HCT116 (cell line): ENCODE results near the gene DPYD. TPM values are rescaled to one million over a fixed set of nuclear protein-coding genes. Genes with fewer than 3 reads are reported as not detected.

Experiments used
- ATAC-seq: fragments of 200-7000 bp; cut with Tn5 transposase; 2 replicates; pipeline ENCODE4 v1.9.1; 2020; ENCODE audit warnings: mild to moderate bottlenecking, moderate library complexity
- BruUV-seq: library from RNA; stranded (reverse); fragments of 400-500 nt; replicated peaks from 2 replicates; lab custom pipeline; 2021; lab: Mats Ljungman, UMichigan
- CTCF ChIA-PET: fragments of 300-600 bp; sonication (Branson Sonifier 250); formaldehyde crosslinking; loops from one replicate; lab custom pipeline; 2021; ENCODE audit warnings: antibody characterized with exemption; lab: Charles Lee
- POLR2A ChIA-PET: fragments of 300-600, 350-600 bp; sonication (Branson Sonifier 250); formaldehyde crosslinking; loops from one replicate; lab custom pipeline; 2021; ENCODE audit warnings: antibody characterized with exemption; lab: Charles Lee
- RAD21 ChIA-PET, 2 experiments: fragments of 300-600 bp; sonication (Branson Sonifier 250); formaldehyde crosslinking; loops; one replicate each; lab custom pipeline; 2023; ENCODE audit warnings: low total read pairs in 2 of 2; ENCODE audit not compliant: uncharacterized antibody in 2 of 2, unreplicated experiment in 2 of 2, low non-redundant PET in 1 of 2; lab: Charles Lee
- DNase-seq: peaks from one replicate; pipeline ENCODE4 v3.0.0-alpha.2; 2010; ENCODE audit warnings: low read depth, low spot score
- H2AFZ ChIP-seq: fragments of 200-600 bp; shearing (Covaris generic), sonication (generic); 2 replicates; pipeline ENCODE4 v1.6.1; 2017; ENCODE audit warnings: low read depth, mixed run types, mixed read lengths, antibody characterized with exemption, low read length; ENCODE audit not compliant: poor library complexity, severe bottlenecking
- H3K27ac ChIP-seq: 2 replicates; pipeline ENCODE4 v1.5.1; 2012; ENCODE audit warnings: low read depth, low read length
- H3K27me3 ChIP-seq: fragments of 200-600 bp; sonication (generic); 2 replicates; pipeline ENCODE4 v1.6.1; 2016; ENCODE audit warnings: mixed run types, low read length, mixed read lengths; ENCODE audit not compliant: insufficient read depth
- H3K36me3 ChIP-seq, 2 experiments: fragments of 200-500 bp in 1 of 2; fragments of 200-600 bp in 1 of 2; sonication (Bioruptor generic) in 1 of 2; sonication (generic) in 1 of 2; 2 replicates each; pipeline versions ENCODE4 v1.5.1 to v1.6.1; 2014 to 2016; ENCODE audit warnings: low read length in 2 of 2, inconsistent platforms in 1 of 2, mixed read lengths in 1 of 2, mixed run types in 1 of 2; ENCODE audit not compliant: insufficient read depth in 2 of 2, control insufficient read depth in 1 of 2
- H3K4me1 ChIP-seq, 2 experiments: fragments of 200-600 bp in 1 of 2; sonication (generic) in 1 of 2; 2 replicates each; pipeline versions ENCODE4 v1.5.1 to v1.6.1; 2012 to 2017; ENCODE audit warnings: low read length in 2 of 2, inconsistent platforms in 1 of 2, mild to moderate bottlenecking in 1 of 2, mixed read lengths in 1 of 2, mixed run types in 1 of 2, moderate library complexity in 1 of 2; ENCODE audit not compliant: insufficient read depth in 2 of 2, control insufficient read depth in 1 of 2
- H3K4me2 ChIP-seq: fragments of 200-600 bp; sonication (generic); 2 replicates; pipeline ENCODE4 v1.6.1; 2017; ENCODE audit warnings: mixed run types, low read length, mixed read lengths
- H3K4me3 ChIP-seq, 2 experiments: fragments of 200-600 bp in 1 of 2; sonication (generic) in 1 of 2; replicated peaks in 1 of 2; 2 replicates each; pipeline ENCODE4 v1.5.1; 2011 to 2016; ENCODE audit warnings: low read length in 2 of 2, control low read depth in 1 of 2, low read depth in 1 of 2, mild to moderate bottlenecking in 1 of 2, mixed read lengths in 1 of 2, mixed run types in 1 of 2
- H3K79me2 ChIP-seq: fragments of 200-600 bp; sonication (generic); 2 replicates; pipeline ENCODE4 v1.6.1; 2017; ENCODE audit warnings: mild to moderate bottlenecking, mixed run types, low read length, moderate library complexity, mixed read lengths; ENCODE audit not compliant: insufficient read depth
- H3K9ac ChIP-seq: fragments of 200-600 bp; sonication (generic); 2 replicates; pipeline ENCODE4 v1.6.1; 2016; ENCODE audit warnings: low read length, mixed read lengths
- H3K9me2 ChIP-seq: fragments of 200-600 bp; sonication (generic), shearing (Covaris generic); 2 replicates; pipeline ENCODE4 v1.6.1; 2017; ENCODE audit warnings: mixed run types, mild to moderate bottlenecking, moderate library complexity; ENCODE audit not compliant: insufficient read depth
- H3K9me3 ChIP-seq, 2 experiments: fragments of 200-500 bp in 1 of 2; fragments of 200-600 bp in 1 of 2; sonication (Bioruptor generic) in 1 of 2; sonication (generic) in 1 of 2; 2 replicates each; pipeline ENCODE4 v1.6.1; 2014 to 2017; ENCODE audit warnings: low read length in 2 of 2, mixed read lengths in 2 of 2, inconsistent platforms in 1 of 2, low read depth in 1 of 2, mild to moderate bottlenecking in 1 of 2, mixed run types in 1 of 2, moderate library complexity in 1 of 2; ENCODE audit not compliant: control insufficient read depth in 1 of 2, insufficient read depth in 1 of 2
- H4K20me1 ChIP-seq: fragments of 200-600 bp; sonication (generic), shearing (Covaris generic); 2 replicates; pipeline ENCODE4 v1.6.1; 2017; ENCODE audit warnings: mixed run types, mild to moderate bottlenecking, moderate library complexity; ENCODE audit not compliant: insufficient read depth
- CBX3 ChIP-seq: IDR thresholded peaks from 2 replicates; pipeline ENCODE4 v1.6.1; 2012; ENCODE audit warnings: low read depth
- EZH2phosphoT487 ChIP-seq: fragments of 200-600 bp; IDR thresholded peaks from 2 replicates; pipeline ENCODE4 v1.6.1; 2018; ENCODE audit warnings: antibody characterized with exemption, borderline replicate concordance
- FOSL1 ChIP-seq: IDR thresholded peaks from 2 replicates; pipeline ENCODE4 v1.6.1; 2012; ENCODE audit warnings: low read depth
- JUND ChIP-seq: IDR thresholded peaks from 2 replicates; pipeline ENCODE4 v1.6.1; 2012
- MAX ChIP-seq: IDR thresholded peaks from 2 replicates; pipeline ENCODE4 v1.6.1; 2012
- POLR2A ChIP-seq: IDR thresholded peaks from 2 replicates; pipeline ENCODE4 v1.7.0; 2011; ENCODE audit warnings: borderline replicate concordance; ENCODE audit not compliant: insufficient read depth, insufficient read length; ENCODE audit errors: extremely low read depth
- POLR2AphosphoS5 ChIP-seq: IDR thresholded peaks from 2 replicates; pipeline ENCODE4 v1.6.1; 2011; ENCODE audit warnings: mild to moderate bottlenecking, low read depth, low read length, moderate library complexity
- RAD21 ChIP-seq: IDR thresholded peaks from 2 replicates; pipeline ENCODE4 v1.6.1; 2012; ENCODE audit warnings: low read depth, mild to moderate bottlenecking
- SIN3A ChIP-seq: IDR thresholded peaks from 2 replicates; pipeline ENCODE4 v1.6.1; 2012; ENCODE audit warnings: low read depth
- SP1 ChIP-seq: IDR thresholded peaks from 2 replicates; pipeline ENCODE4 v1.6.1; 2012; ENCODE audit warnings: low read depth
- SRF ChIP-seq: IDR thresholded peaks from 2 replicates; pipeline ENCODE4 v1.6.1; 2012; ENCODE audit warnings: low read depth
- TCF7L2 ChIP-seq: IDR thresholded peaks from 2 replicates; pipeline ENCODE4 v1.7.0; 2011; ENCODE audit warnings: borderline replicate concordance, inconsistent platforms; ENCODE audit not compliant: insufficient read depth, insufficient read length; ENCODE audit errors: extremely low read depth
- ZBTB33 ChIP-seq: IDR thresholded peaks from 2 replicates; pipeline ENCODE4 v1.6.1; 2011; ENCODE audit warnings: mild to moderate bottlenecking, low read length, moderate library complexity; ENCODE audit not compliant: insufficient replicate concordance; ENCODE audit errors: extremely low read depth
- ZNF274 ChIP-seq: fragments of 200-500 bp; sonication (Bioruptor generic); IDR thresholded peaks from 2 replicates; pipeline ENCODE4 v1.6.1; 2014; ENCODE audit warnings: mild to moderate bottlenecking, low read depth, low read length, inconsistent platforms
- intact Hi-C: fragments of 100-400 bp; cut with micrococcal nuclease; formaldehyde crosslinking; loops from 2 replicates; pipeline ENCODE4 v1.10.0; 2022
- total RNA-seq: library from RNA; stranded (reverse); gene quantifications from one replicate; pipeline ENCODE4 v1.2.1, GENCODE V29; 2021; ENCODE audit not compliant: unreplicated experiment
- TF ChIP-seq, protein P1 (sequence below): IDR thresholded peaks from 2 replicates; pipeline ENCODE4 v1.6.1; 2012; ENCODE audit warnings: low read depth
- TF ChIP-seq, protein P2 (sequence below): IDR thresholded peaks from 2 replicates; pipeline ENCODE4 v1.6.1; 2012

DPYD gene
- total RNA-seq, 1 experiment from 2014 or later, result 1.7 TPM

DNA sequence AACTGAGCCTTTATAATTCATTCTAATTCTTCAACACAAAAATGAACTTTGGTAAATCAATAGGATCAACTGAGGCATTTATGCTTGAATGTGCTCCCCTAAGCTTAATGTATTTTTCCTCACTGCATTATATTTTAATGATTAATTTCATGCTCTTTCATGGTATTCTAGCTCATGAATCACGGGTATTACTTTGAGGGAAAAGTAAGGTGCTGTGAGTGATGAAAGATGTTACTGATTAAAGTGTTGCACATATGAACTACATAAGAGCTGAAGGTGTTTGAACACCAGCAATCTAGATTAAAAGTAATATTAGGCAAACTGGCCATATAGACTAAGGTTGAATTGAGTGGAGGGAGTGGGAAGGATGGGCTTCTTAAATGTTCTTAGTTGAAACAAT is 1.9 kb downstream of the DPYD start:
- intact Hi-C loops, result no loop called here
- ChIA-PET POLR2A (interaction anchor here (1.7 kb wide), 1 partner anchor 15 kb away, joined by 4 read pairs; no protein-coding TSS in a partner anchor), CTCF (no interaction called here), RAD21 (interaction anchor here in 1 of 2 experiments (0.6 kb wide), 1 partner anchor 11 kb away, joined by 3 read pairs; no protein-coding TSS in a partner anchor)
- no peak overlapping the region for H3K27ac ChIP-seq
- no peak overlapping the region for H2AFZ ChIP-seq
- no peaks in the 10 kb centered on the region for H4K20me1 ChIP-seq
- no peaks in the 10 kb centered on the region for H3K79me2 ChIP-seq
- H3K4me2 ChIP-seq, result no peak overlapping the region
- no peaks in the 10 kb centered on the region for H3K36me3 ChIP-seq
- ATAC-seq (no peak), DNase-seq (no peak)
- H3K4me3 ChIP-seq, result no peak overlapping the region
- TF ChIP-seq POLR2AphosphoS5 (no peak), EZH2phosphoT487 (no peak), ZBTB33 (no peak), RAD21 (no peak), TCF7L2 (no peak), ZNF274 (no peak), SRF (no peak), CBX3 (no peak), FOSL1 (no peak), POLR2A (no peak), MAX (no peak), JUND (no peak), SP1 (no peak), SIN3A (no peak)
- TF ChIP-seq, protein P1, sequence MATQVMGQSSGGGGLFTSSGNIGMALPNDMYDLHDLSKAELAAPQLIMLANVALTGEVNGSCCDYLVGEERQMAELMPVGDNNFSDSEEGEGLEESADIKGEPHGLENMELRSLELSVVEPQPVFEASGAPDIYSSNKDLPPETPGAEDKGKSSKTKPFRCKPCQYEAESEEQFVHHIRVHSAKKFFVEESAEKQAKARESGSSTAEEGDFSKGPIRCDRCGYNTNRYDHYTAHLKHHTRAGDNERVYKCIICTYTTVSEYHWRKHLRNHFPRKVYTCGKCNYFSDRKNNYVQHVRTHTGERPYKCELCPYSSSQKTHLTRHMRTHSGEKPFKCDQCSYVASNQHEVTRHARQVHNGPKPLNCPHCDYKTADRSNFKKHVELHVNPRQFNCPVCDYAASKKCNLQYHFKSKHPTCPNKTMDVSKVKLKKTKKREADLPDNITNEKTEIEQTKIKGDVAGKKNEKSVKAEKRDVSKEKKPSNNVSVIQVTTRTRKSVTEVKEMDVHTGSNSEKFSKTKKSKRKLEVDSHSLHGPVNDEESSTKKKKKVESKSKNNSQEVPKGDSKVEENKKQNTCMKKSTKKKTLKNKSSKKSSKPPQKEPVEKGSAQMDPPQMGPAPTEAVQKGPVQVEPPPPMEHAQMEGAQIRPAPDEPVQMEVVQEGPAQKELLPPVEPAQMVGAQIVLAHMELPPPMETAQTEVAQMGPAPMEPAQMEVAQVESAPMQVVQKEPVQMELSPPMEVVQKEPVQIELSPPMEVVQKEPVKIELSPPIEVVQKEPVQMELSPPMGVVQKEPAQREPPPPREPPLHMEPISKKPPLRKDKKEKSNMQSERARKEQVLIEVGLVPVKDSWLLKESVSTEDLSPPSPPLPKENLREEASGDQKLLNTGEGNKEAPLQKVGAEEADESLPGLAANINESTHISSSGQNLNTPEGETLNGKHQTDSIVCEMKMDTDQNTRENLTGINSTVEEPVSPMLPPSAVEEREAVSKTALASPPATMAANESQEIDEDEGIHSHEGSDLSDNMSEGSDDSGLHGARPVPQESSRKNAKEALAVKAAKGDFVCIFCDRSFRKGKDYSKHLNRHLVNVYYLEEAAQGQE, result no peak
- TF ChIP-seq, protein P2, sequence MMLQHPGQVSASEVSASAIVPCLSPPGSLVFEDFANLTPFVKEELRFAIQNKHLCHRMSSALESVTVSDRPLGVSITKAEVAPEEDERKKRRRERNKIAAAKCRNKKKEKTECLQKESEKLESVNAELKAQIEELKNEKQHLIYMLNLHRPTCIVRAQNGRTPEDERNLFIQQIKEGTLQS, result no peak
- H3K9me2 ChIP-seq, result no peaks in the 10 kb centered on the region
- no peaks in the 10 kb centered on the region for H3K9me3 ChIP-seq
- peaks cover 0 to 10% of the 10 kb centered on the region in 2 experiments; a peak in 2 of 4 replicates for H3K4me1 ChIP-seq
- no peak overlapping the region for H3K9ac ChIP-seq
- no peaks in the 10 kb centered on the region for H3K27me3 ChIP-seq
- BruUV-seq, result TSS peak; percentile 33
